ENCODE measurements around the gene VWA5B1.

VWA5B1 gene

GRCh38 chr1:20323613-20323920 lies 32.9 kb downstream of the VWA5B1 start:
- DNase-seq = no peak

- no peak for DNase-seq
These were observed 34.2 kb downstream of the VWA5B1 start for GRCh38 chr1:20324704-20325406.

GRCh38 chr1:20325407-20325843 lies 34.8 kb downstream of the VWA5B1 start:
- DNase-seq = no peak

- peak; percentile 53 for DNase-seq
These were observed 35.3 kb downstream of the VWA5B1 start for GRCh38 chr1:20325844-20326420.

GRCh38 chr1:20327467-20327866 lies 36.8 kb downstream of the VWA5B1 start:
- DNase-seq = no peak

DNA sequence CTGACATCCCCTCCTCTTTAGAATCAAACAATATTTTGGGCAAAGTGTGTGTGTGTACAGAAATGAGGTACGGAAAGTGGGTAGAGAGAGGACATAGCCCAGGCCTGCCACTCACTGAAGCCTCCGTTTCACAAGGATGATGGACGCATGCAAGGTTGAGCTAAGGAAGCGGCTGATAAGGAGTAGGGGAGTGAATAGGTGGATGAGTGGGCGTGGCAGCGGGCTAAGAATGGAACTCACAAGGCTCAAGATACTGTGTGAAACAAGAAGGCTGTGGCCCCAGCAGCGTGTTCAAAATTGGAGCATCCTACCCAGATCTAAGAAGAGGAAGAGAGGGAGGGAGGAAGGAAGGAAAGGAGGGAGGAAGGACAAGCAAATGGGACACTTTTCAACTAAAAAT lies 37.5 kb downstream of the VWA5B1 start:
- no peak for DNase-seq

GRCh38 chr1:20329793-20330542 lies 39.3 kb downstream of the VWA5B1 start:
- DNase-seq = no peak

- DNase-seq = no peak
These were observed 43.4 kb downstream of the VWA5B1 start for GRCh38 chr1:20334103-20334502.

- no peak for DNase-seq
These were observed 45.5 kb downstream of the VWA5B1 start for GRCh38 chr1:20336105-20336605.

- no peak for DNase-seq
These were observed 46.9 kb downstream of the VWA5B1 start for GRCh38 chr1:20337581-20337980.

GRCh38 chr1:20339811-20340457 lies 49.3 kb downstream of the VWA5B1 start:
- DNase-seq = no peak

- DNase-seq = no peak
These were observed 51.8 kb downstream of the VWA5B1 start for GRCh38 chr1:20342294-20343148.

DNA sequence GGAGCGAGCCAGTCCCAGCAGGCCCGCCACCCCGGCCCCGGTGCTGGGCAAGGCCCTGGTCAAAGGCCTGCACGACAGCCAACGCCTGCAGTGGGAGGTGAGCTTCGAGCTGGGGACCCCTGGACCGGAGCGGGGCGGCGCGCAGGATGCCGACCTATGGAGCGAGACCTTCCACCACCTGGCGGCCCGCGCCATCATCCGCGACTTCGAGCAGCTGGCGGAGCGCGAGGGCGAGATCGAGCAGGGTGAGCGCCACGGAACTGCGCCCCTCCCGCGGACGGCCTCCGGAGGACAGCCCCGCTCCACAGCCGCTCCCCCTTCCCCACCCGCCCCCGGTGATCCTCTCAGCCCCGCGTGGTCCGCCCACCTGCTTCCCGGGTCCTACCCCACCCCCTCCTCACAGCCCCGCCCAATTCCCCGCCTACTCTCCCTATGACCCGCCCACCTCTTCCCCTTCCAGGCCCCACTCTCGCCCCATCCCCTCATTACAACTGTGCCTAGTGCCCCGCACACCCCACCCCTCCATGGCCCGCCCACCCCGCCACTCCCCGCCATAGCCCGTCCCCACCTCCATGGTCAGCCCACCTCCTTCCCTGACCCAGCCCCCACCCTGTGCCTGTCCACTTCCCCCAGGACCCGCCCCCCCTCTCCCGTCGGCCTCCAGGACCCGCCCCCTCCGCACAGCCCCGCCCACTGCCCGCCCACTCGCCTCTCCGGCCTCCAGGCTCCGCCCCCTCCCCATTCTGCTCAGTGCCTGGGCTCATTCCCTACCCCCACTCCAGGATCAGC lies 52.7 kb downstream of the VWA5B1 start:
- DNase-seq = no peak

GRCh38 chr1:20343938-20344302 lies 53.2 kb downstream of the VWA5B1 start:
- DNase-seq = no peak

GRCh38 chr1:20344738-20345137 lies 54.1 kb downstream of the VWA5B1 start:
- DNase-seq = no peak

DNA sequence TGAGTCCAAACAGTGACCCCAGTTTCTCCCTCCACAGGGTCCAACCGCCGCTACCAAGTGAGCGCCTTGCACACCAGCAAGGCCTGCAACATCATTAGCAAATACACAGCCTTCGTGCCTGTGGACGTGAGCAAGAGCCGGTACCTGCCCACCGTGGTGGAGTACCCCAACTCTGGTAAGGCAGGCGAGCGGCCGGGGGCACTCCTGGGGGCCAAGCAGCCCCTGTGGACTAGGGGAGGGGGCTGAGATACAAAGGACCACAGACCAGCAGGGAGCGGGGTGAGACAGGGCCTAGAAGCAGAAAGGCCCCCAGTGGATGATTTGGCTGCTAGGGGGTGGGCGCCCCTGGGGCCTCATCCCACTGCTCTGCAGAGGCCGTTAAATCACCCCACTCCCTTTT lies 54.7 kb downstream of the VWA5B1 start:
- no peak for DNase-seq

- DNase-seq = no peak
These were observed 55.8 kb downstream of the VWA5B1 start for GRCh38 chr1:20346433-20346832.

- DNase-seq = no peak
These were observed 57.0 kb downstream of the VWA5B1 start for GRCh38 chr1:20347699-20348098.

- DNase-seq = no peak
These were observed 57.7 kb downstream of the VWA5B1 start for GRCh38 chr1:20348326-20348915.

DNA sequence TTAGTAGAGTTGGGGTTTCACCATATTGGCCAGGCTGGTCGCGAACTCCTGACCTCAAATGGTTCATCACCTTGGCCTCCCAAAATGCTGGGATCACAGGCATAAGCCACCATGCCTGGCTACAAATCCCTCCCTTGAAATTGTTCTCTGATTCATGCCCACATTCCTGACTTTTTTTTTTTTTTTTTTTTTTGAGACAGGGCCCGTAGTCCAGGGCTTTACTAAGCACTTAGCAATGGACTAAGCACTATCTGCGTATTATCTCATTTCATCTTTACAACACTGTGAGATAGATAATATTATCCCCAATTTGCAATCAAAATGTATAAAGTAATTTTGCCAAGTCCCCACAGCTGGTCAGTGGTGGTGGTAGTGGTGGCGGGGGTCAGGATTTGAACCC lies 58.9 kb downstream of the VWA5B1 start:
- DNase-seq = no peak

DNA sequence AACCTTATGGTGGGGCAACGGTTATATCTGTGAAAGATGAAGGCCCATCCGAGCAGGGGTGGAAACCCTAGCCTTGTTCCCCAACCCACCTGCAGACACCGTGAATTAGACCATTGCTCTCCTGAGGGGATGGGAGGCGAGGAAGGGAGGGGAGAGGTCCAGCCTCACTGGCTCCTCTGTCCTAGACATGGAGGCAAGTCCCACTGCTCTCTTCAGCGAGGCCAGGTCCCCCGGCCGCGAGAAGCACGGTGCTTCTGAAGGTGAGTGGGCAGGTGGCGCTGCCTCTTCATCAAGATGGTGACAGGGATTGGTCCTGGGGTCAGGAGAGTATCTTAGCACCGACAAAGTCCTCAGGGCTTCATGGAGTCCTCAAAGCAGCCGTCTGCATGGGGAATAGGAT lies 59.3 kb downstream of the VWA5B1 start:
- DNase-seq = no peak

All from femur (tissue), 1 donor.